GM19238 (cell line): ENCODE measurements around the gene SPEF2.

Experiments used
- DNase-seq: peaks from one replicate; pipeline ENCODE4 v3.0.0; 2011; ENCODE audit warnings: low spot score; ENCODE audit not compliant: insufficient read length

Gene SPEF2

DNA sequence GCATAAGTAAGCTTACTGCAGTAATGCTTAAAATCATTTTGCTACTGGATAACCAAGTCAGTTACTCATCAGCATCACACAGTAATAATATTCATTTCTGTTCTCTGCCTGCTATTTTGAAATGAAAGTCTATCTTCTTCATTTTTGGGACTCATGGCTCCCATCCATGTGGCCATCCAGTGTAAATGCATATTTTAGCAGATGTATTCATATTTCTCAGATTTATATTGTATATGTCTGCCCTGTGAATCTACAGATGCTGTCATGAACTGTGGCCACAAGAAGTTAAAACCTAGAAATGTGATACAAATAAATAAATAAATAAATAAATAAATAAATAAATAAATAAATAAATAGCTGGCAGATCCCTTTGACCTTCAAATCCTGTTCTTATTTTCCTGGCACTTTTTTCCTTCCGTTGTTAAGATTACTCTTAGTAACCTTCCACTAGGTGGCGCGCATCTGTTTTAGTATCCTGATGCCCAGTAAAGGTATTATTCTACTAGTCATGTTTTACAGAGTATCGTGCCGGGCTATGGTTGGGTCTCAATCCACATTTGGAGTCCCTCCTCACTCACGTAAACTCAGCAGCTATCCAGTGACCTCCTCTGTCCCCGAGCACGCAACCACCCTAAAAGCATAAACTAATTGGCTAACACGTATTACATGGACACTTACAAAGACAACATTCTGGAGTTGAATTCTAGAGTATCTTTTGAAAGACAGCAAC lies 159.9 kb downstream of the SPEF2 start:
- no peak for DNase-seq

- DNase-seq, result no peak
These were observed 160.7 kb downstream of the SPEF2 start for GRCh38 chr5:35778259-35778769.

DNA sequence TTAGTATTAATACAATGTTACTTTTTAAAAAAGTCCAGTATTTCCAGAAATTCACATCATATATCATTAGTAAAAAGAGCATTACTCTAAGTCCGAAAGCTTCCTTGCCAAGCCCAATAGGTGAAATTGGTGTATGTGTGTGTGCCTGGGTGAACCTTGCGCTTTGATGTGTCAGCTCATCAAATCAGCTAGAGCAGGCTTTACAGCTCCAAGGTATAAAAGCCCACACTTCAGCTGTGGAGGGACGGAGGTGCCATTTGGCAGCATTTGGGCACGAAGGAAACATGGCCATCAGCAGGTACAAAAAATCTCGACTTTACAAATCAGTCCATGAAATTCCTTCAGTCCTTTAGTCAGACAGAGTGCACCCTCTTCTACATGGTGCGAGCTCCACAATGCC lies 162.6 kb downstream of the SPEF2 start:
- no peak for DNase-seq

DNA sequence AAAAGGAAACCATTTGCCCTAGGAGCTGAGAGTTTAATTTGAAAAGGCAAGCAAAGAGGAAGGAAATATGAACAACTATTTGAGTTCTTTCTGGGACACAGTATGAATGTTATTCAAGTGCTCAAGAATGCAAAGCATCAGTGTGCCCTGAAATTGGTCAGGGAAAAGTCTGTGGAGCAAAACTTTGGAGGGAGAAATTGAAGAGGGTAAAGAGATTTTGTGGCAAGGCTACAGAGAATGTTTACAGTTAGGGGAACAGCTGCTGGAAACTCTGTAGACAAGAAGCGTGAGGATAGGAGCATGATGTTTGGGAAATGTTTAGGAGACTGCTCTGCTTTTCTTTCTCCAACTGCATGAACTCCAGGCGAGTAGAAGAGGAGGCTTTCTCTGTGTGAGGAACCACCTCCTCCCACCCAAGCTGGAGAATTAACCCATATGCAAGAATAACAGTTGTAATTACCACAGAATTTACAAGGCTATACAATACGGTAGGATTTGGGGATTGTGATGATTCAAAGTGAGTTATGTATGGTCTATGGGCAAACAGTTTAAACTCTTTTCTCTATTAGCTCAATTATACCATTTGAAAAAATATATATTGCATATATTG lies 163.6 kb downstream of the SPEF2 start:
- DNase-seq, result no peak

GRCh38 chr5:35783551-35783950 lies 165.9 kb downstream of the SPEF2 start:
- DNase-seq, result no peak

- no peak for DNase-seq
These were observed 168.0 kb downstream of the SPEF2 start for GRCh38 chr5:35785601-35786085.

- DNase-seq, result no peak
These were observed 171.1 kb downstream of the SPEF2 start for GRCh38 chr5:35788724-35789123.

- no peak for DNase-seq
These were observed 172.2 kb downstream of the SPEF2 start for GRCh38 chr5:35789732-35790456.

DNA sequence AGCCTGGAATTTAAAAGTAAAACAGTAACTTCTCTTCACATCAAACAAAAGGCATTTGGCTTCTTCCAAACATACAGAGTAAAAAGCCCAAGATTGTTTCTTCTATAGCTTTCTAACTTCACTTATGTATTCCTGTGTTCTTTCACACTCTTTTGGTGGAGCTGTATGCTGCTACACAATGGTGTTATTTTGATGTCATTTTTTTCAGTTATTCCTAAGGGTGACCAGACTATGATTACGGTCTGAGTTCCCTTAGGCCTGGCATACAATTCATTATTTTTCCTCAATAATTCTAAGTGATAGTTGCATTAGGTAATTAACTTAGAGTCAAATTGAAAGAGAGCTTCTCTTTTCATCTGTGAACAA lies 172.8 kb downstream of the SPEF2 start:
- no peak for DNase-seq

DNA sequence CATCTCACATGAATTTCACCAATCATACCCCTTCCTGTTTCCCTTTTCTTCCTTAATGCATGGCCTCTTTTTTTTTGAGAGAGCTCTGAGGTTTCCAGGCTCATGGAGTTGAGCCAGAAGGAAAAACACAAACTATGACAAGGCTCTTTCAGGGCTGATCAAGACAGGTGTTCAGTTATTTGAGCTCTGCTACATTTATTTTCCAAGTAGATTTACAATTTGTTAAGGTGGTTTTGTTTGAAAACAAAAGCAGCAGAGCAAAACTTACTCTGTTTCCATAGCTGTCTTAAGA lies 176.6 kb downstream of the SPEF2 start:
- DNase-seq, result no peak

DNA sequence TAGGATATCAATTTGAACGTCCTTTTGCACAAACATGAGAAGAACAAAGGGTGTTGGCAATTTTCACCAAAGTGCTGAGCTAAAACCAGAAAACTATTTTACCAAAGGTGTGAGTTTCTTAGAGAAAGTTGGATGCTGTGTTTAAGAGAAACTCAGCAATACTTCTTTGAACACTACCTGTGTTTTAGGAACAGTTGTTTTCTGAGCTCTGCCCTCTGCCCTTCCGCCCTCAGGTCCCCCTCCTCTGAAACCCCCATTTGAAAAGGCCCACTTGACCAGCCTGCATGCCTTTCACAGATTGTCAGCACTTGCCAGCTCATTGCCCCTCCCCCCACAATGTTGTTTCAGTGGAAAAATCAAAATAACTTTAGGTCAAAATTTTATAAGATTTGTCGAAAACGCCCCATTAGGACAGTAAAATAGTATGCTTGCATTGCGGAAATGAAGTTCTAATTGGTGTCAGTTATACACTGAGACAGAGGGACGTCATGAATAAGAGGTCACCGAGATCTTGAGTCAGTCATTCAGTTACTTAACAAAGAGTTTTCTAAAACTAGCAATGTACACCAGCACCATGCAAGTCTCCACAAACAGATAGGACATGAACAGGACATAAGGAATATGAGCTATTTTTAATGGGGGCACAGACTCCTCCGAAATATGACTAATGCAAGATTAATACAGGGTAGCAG lies 177.2 kb downstream of the SPEF2 start:
- no peak for DNase-seq

DNA sequence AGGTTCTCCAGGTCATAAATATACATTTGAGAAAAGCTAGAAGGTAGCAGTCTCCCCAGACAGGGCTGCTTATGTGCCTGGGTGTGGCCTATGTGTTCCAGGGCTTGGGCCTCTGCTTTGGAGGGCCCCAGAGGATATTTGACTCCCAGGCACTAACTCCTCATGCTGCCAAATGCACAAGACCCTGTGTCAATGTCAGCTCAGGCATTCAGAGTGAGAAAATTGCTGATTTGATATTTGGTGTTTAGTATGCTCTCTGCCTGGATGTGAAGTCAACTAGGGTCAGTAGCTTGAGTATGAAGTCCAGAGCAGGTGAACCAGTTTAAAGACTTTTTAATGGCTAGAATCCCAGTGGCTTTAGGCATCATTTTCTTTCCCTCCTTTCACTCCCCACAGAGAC lies 181.5 kb downstream of the SPEF2 start:
- DNase-seq, result no peak

GRCh38 chr5:35799753-35800152 lies 182.1 kb downstream of the SPEF2 start:
- no peak for DNase-seq

DNA sequence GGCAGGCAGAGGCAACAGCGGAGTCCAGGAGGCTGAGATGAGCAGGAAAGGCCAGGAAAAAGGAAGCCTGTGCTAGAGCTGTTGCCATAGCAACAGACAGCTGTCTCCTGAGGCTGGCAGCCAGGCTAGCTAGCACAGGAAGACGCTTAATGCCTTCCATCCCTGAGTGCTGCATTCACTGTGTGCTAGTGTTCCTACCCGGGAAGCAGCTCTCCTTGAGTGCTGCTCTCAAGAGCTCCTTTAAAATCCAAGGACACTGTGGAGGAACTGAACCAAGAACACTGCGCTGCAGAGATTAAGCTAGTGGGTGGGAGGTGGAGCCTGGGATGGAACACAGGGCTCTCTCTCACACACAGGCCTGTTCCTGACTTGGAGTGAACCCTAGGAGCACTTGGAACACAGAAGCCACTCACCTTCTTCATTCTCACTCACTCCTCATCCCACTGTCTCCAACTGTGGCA lies 185.6 kb downstream of the SPEF2 start:
- no peak for DNase-seq

- no peak for DNase-seq
These were observed 186.6 kb downstream of the SPEF2 start for GRCh38 chr5:35804201-35804653.

- no peak for DNase-seq
These were observed 187.2 kb downstream of the SPEF2 start for GRCh38 chr5:35804841-35805240.

DNA sequence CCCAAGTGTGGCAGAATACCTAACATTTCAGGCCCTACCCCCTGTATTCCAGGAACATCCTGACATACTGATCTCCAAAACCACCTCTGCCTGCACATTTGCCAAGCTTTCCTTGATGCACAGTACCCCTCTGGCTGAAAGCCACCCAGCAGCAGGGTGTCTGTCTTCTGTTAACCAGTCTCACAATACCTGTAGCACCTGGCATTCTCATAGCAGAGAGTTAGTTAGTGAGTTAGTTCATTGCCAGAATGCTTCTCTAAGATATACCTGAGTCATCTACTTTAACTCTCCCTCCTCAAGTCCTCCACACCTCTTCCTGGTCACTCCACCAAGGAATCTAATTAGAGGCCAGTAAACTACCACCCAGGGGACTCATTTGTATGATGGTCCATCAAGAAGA lies 192.9 kb downstream of the SPEF2 start:
- DNase-seq, result no peak

GRCh38 chr5:35811108-35811741 lies 193.6 kb downstream of the SPEF2 start:
- no peak for DNase-seq

DNA sequence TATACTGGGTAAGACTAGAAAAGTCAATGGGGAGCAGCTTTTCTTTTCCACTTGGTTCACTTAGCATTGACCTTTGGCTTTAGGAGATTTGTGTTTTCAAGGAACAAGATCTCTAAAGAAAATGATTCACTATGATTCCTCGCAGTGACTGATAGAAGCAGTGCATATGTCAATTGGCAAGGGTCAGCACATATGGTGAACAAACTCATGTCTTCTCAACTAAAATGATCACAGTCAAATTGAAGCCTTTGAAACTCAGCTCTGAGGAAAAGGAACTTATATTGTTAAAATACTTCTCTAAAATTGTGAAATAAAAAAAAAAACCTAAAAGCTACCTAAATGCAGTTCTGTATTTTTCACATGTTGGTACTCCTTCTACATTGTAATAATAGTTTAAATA lies 195.9 kb downstream of the SPEF2 start:
- DNase-seq, result no peak

DNA sequence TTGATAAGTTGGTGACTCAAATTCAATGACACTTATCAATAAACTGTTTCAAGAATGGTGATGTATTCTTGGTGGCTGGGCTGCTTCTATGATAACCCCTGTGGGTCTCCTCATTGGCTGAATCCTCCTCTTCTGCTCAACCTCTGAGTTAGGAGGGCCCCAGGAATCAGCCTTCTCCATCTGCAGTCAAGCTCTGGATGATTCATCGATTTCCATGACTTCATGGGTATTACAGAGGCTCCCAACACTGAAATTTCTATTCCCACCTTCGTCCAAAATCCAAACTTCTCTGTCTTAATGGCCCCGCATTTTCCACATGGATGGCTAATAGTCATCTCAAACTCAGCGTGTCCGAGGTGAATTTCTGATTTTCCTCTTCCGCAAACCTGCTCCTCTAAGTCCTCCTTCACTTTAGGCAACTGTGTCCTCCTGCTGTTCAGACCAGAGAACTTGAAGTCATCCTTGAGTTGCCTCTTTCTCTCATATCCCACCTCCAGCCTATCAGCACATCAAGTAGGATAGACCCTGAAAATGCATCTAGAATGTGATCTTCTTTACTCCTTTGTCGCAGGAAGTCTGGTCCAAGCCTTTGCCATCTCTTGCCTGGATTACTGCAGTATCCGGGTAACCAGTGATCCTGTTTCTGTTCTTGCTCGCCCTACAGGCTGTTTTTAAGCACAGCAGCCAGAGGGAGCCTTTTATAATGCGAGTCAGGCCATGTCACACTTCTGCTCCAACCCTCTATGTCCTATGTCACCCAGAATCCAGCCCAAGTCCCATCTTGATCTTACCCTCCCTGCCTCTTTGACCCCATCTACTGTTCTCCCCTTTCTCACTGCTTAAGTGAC lies 197.7 kb downstream of the SPEF2 start:
- no peak for DNase-seq
